HG03135 (cell line): ENCODE measurements around the gene TIFAB.

Source experiments
- ATAC-seq: cut with Tn5 transposase; IDR thresholded peaks from one replicate; pipeline ENCODE4 v1.9.1; 2021; ENCODE audit warnings: mild to moderate bottlenecking, moderate library complexity; ENCODE audit not compliant: unreplicated experiment

The TIFAB gene

GRCh38 chr5:135428586-135428985 is 23.6 kb downstream of the TIFAB start:
- ATAC-seq, result no peak

DNA sequence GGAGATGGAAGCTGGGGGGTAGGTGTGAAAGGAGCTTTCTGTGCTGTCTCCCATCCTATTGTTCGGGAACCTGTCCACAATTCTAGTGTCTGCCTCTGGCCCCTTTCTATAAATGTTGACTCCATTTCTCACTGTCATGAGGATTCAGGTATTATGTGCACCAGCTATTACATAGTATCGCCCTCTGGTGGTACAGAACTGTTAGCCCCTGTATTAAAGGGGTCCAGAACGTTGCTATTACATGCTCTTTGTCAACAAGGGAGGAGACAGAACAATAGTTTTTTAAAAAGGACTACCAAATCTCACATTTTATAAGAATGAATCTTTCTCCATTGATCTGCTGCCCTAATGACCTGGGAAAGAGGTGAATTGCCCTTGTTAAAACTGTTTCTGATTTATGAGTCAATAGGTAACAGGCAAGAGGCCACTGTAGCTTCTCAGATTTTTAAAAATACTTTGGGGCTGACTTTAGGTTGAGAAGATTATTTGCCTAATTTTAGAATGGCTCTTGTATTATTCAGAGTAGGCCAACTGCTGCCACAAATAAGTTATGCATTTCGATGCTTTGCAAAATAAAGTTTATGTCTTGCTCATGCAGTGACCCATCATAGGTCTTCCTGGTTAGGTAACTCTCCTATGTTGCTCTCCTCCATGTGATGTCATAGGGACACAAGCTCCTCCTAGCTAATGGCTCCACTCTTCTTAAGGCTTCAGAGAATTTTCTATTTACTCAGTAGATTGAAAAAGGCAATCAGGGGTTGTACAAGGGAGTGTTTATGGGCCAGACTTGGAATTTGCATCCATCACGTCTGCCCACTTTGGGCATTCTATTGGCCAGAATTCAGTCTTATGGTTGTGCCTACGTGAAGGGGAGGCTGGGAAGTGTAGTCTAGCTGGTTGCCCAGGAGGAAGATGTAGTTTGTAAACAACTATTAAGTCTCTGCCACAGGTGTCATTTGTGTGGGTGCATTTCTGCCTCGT is 25.8 kb downstream of the TIFAB start:
- peak; percentile 87 for ATAC-seq

DNA sequence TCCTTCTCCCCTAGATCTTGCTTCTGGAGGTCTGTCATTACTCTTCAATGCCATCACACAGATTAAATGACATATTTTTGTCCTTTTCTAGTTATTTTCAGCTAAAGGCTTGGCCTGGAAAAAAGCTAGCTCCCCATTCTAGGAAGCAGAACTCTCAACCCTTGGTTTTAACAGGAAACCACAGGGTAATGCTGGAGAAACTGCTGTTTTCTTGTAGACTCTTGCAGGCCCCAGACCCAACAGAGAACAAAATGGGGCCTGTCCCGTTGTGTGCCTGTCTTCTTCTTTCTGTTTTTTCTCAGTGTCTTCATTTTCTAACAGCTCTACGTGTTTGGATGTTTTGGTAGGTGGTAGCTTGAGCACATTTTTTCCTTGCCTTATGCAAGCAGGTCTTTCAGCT is 26.5 kb downstream of the TIFAB start:
- no peak for ATAC-seq

DNA sequence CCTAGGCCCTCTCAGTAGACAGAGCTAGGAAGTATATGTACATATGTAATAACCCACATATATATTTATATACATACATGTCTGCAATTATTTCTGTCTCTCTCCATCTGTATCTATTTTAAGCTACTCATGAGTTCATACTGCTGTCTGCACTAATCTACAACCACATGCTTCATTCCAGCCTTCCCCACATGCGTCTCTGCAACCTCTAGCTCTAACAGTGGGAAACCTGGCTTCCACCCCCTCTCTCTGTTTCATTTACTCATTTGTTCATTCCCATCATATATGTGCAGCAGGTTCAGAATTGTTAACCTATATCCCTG is 28.3 kb downstream of the TIFAB start:
- ATAC-seq, result no peak

DNA sequence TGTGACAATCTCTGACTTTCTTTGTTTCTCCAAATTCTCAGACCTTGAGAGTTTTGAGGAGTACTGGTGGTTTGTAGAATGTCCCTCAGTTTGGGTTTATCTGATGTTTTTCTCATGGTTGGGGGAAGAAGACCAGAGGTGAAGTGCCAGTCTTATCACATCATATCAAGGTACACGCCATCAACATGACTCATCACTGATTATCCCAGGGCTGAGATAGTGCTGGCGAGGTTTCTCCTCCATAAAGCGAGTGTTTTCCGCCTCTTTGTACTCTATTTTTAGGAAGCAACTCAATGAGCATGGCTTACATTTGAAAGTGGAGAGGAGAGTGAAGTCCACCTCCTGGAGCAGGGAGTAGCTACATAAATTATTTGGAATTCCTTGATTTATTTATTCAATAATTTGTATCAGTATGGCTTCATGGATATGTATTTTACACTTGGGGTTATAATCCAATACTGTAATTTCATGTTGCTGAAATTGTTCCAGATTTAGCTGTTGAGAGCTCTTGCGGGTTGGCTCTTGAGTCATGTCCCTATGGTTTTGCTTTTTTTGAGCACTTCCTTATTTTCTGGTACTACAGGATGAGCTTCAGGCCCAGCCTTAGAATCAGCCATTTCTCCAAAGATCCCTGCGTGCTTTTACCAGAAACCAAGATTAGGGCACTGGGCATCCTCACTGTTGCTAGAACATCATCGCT is 28.9 kb downstream of the TIFAB start:
- ATAC-seq, result no peak

DNA sequence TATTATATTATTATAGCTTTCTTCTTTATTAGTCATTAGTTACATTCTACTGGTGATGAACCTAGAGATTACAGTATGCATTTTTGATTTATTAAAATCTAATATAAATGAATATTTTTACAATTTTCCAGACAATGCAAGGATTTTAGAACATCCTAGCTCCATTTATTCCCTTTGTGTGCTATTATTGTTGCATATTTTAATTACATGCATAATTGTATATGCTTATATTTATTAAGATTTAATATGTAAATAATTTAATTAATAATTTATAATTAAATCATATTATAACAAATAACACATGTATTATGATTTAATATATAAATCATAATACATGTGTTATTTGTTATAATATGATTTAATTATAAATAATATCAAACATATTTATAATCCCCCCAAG is 29.7 kb downstream of the TIFAB start:
- ATAC-seq, result no peak

DNA sequence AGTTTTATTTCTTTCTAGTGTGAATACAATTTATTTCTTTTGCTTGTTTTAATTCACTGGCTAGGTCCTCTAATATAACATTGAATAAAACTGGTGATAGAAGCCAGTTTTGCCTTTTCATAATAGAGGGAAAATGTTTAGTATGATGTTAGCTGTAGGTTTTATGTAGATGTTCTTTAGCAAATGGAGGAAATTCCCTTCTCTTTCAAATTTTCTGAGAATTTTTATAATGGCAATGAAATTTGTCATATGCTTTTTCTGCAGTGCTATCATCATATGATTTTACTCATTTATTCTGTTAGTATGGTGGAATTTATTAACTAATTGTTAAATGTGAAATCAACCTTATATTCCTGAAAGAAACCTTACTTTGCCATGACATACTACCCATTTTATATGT is 35.1 kb downstream of the TIFAB start:
- no peak for ATAC-seq

GRCh38 chr5:135405082-135405481 is 47.1 kb downstream of the TIFAB start:
- no peak for ATAC-seq

- ATAC-seq, result no peak
These were observed 50.1 kb downstream of the TIFAB start for GRCh38 chr5:135402031-135402430.

DNA sequence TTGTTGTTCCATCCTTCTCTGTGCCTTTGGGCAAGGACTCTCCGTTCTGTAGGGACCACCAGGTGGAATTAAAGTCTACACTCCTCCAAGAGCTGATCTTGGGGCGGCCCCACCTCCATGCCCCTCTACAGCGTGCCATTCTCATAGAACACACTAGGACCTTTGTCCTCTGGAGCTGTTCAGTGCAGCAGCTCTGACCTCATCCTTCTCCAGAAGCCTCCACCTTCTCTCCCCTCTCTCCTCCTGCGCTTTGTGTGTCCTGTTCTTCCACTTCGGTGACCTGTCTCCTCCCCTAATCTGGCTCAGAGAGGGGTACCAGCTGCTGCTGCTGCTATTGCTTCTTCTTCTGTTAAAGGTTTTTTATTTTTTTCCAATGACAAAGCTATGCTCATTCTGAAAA is 51.3 kb downstream of the TIFAB start:
- ATAC-seq, result no peak

DNA sequence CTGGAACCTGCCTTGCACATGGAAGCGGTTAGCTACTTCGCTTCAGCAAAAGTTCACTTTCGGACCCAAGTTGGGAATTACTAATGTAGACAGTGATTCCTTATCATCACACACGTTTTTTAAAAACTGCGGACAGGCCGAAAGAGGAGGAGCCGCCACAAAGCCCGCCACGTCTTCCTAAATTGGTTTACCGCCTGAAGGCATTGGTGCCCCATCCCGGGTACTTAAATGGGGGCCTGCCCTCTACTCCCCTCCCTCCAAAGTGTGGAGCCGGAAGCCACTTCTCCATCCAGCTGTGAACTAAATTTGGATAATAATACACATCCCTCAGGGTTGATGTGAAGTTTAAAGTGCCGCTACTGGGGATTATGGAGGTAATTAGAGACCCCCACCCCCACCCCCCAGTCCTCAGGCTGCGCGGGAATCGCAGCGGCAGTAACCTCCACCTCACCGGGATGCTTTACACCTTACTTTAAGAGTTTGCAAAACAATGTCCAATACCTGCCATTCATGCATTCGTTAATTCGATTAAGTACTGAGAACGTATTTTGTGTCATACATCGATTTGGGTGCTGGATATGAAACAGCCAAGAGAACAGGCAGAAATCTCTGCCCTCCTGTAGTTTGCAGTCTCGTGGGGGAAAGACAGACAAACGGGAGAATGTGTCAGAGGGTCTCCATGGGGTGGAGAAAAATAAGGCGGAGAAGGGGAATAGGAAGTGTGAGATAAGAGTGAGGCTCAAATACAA is 52.2 kb downstream of the TIFAB start:
- ATAC-seq, result no peak

GRCh38 chr5:135398855-135399793 is 53.0 kb downstream of the TIFAB start, which contains the start of gene MACROH2A1:
Gene MACROH2A1 (minus strand): TSS chr5:135399231. CDS start chr5:135389093, 10,138 bp downstream.
- ATAC-seq, result peak; percentile 83

GRCh38 chr5:135398160-135398854 is 53.8 kb downstream of the TIFAB start:
- ATAC-seq, result peak; percentile 42
